Measurements from ENCODE around the gene EPHB3. TPM values are rescaled to one million over a fixed set of nuclear protein-coding genes. Genes with fewer than 3 reads are reported as not detected.
"Not testable (repeated sequence)": the region's sequence is repeated elsewhere in the genome, so short reads cannot be mapped to it uniquely, and the experiment has no call there.

EPHB3 gene
- total RNA-seq, 1 donor from 2014 or later: 4.3 TPM

- H3K27ac Mint-ChIP-seq (ENCODE audit: unreplicated experiment): peak overlapping the region; percentile 3
- H3K4me3 Mint-ChIP-seq (ENCODE audit: unreplicated experiment): no peak overlapping the region
- peaks cover 6% of the 10 kb centered on the region for H3K36me3 Mint-ChIP-seq (ENCODE audit: low read depth, unreplicated experiment)
- no peak for DNase-seq (ENCODE audit: low spot score)
- peaks cover 30% of the 10 kb centered on the region for H3K4me1 Mint-ChIP-seq (ENCODE audit: unreplicated experiment)
- no peaks in the 10 kb centered on the region for H3K9me3 Mint-ChIP-seq (ENCODE audit: unreplicated experiment)
- peaks cover 5% of the 10 kb centered on the region for H3K27me3 Mint-ChIP-seq (ENCODE audit: unreplicated experiment)
- TF ChIP-seq CTCF (IDR thresholded peaks at IDR 0.05; ENCODE audit: unreplicated experiment): no peak
Measured at GRCh38 chr3:184620475-184621119, 59.0 kb downstream of the EPHB3 start.

- not testable (repeated sequence) for H3K9me3 Mint-ChIP-seq (ENCODE audit: unreplicated experiment); H3K4me3 Mint-ChIP-seq (ENCODE audit: unreplicated experiment); H3K36me3 Mint-ChIP-seq (ENCODE audit: low read depth, unreplicated experiment)
Measured at GRCh38 chr3:184622156-184622555, 60.6 kb downstream of the EPHB3 start.

GRCh38 chr3:184626923-184627322 lies 65.3 kb downstream of the EPHB3 start:
- TF ChIP-seq CTCF (IDR thresholded peaks at IDR 0.05; ENCODE audit: unreplicated experiment): no peak
- no peak for DNase-seq (ENCODE audit: low spot score)
- H3K27me3 Mint-ChIP-seq (ENCODE audit: unreplicated experiment): peaks cover 4% of the 10 kb centered on the region
- no peak overlapping the region for H3K4me3 Mint-ChIP-seq (ENCODE audit: unreplicated experiment)
- H3K4me1 Mint-ChIP-seq (ENCODE audit: unreplicated experiment): peaks cover 6% of the 10 kb centered on the region
- no peaks in the 10 kb centered on the region for H3K36me3 Mint-ChIP-seq (ENCODE audit: low read depth, unreplicated experiment)
- no peak overlapping the region for H3K27ac Mint-ChIP-seq (ENCODE audit: unreplicated experiment)
- no peaks in the 10 kb centered on the region for H3K9me3 Mint-ChIP-seq (ENCODE audit: unreplicated experiment)

More at GRCh38 chr3:184622156-184622555, 60.6 kb downstream of the EPHB3 start:
- H3K27ac Mint-ChIP-seq (ENCODE audit: unreplicated experiment); H3K27me3 Mint-ChIP-seq (ENCODE audit: unreplicated experiment); DNase-seq (ENCODE audit: low spot score): not testable (repeated sequence)
- H3K4me1 Mint-ChIP-seq (ENCODE audit: unreplicated experiment): peaks cover 30% of the 10 kb centered on the region

GRCh38 chr3:184629555-184630160 lies 68.1 kb downstream of the EPHB3 start:
- DNase-seq (ENCODE audit: low spot score): no peak
- TF ChIP-seq CTCF (IDR thresholded peaks at IDR 0.05; ENCODE audit: unreplicated experiment): no peak
- Mint-ChIP-seq H3K4me3 (ENCODE audit: unreplicated experiment) (no peak overlapping the region), H3K9me3 (ENCODE audit: unreplicated experiment) (no peaks in the 10 kb centered on the region), H3K36me3 (ENCODE audit: low read depth, unreplicated experiment) (no peaks in the 10 kb centered on the region), H3K27ac (ENCODE audit: unreplicated experiment) (no peak overlapping the region), H3K27me3 (ENCODE audit: unreplicated experiment) (peaks cover 14% of the 10 kb centered on the region), H3K4me1 (ENCODE audit: unreplicated experiment) (peaks cover 6% of the 10 kb centered on the region)

- H3K27me3 Mint-ChIP-seq (ENCODE audit: unreplicated experiment): peaks cover 16% of the 10 kb centered on the region
- no peak for DNase-seq (ENCODE audit: low spot score)
- H3K9me3 Mint-ChIP-seq (ENCODE audit: unreplicated experiment): no peaks in the 10 kb centered on the region
- H3K27ac Mint-ChIP-seq (ENCODE audit: unreplicated experiment): no peak overlapping the region
- TF ChIP-seq CTCF (IDR thresholded peaks at IDR 0.05; ENCODE audit: unreplicated experiment): no peak
- H3K4me1 Mint-ChIP-seq (ENCODE audit: unreplicated experiment): peaks cover 6% of the 10 kb centered on the region
- H3K4me3 Mint-ChIP-seq (ENCODE audit: unreplicated experiment): no peak overlapping the region
- peaks cover 4% of the 10 kb centered on the region for H3K36me3 Mint-ChIP-seq (ENCODE audit: low read depth, unreplicated experiment)
Measured at GRCh38 chr3:184630861-184631471, 69.4 kb downstream of the EPHB3 start.

All from endothelial cell (in vitro differentiated cells).